ENCODE measurements around the gene GDF10. TPM values are rescaled to one million over a fixed set of nuclear protein-coding genes. Genes with fewer than 3 reads are reported as not detected.

Gene GDF10
- total and polyA plus RNA-seq, 2 of the 8 experiments (the other 6 are each of a cell fraction or from before 2014, with no cell fraction given): 0.19 to 0.32 TPM

- no peak for TF ChIP-seq EGR1 (IDR thresholded peaks at IDR 0.05; ENCODE audit: borderline replicate concordance, low read depth, low read length)
- TF ChIP-seq KDM4A (IDR thresholded peaks at IDR 0.05; ENCODE audit: low read depth, low read length, severe bottlenecking): no peak
- no peak for TF ChIP-seq EZH2 (IDR thresholded peaks at IDR 0.05; ENCODE audit: low read depth, low read length, severe bottlenecking)
- no peak for TF ChIP-seq JUN (IDR thresholded peaks at IDR 0.05; ENCODE audit: low read depth, low read length)
- no peak for TF ChIP-seq MAFK (IDR thresholded peaks at IDR 0.05; ENCODE audit: low read depth, low read length)
- no peak for TF ChIP-seq POLR2AphosphoS5 (IDR thresholded peaks at IDR 0.05; ENCODE audit: low read depth, low read length)
- no peak for TF ChIP-seq SIN3A (conservative IDR thresholded peaks at IDR 0.05 in 1 of 2, IDR thresholded peaks at IDR 0.05 in 1 of 2; ENCODE audit: low read depth in 1 of 2, low read length in 2 of 2)
- TF ChIP-seq CHD2 (IDR thresholded peaks at IDR 0.05; ENCODE audit: low read length): no peak
- no peak for TF ChIP-seq TAF7 (optimal IDR thresholded peaks at IDR 0.05; ENCODE audit: borderline replicate concordance, low read depth, low read length)
Observed at GRCh38 chr10:47359626-47360418, 59.8 kb downstream of the GDF10 start (continued).
